Trophoblast cell (in vitro differentiated cells and primary cell): Measurements from ENCODE around the gene AKR1C2.
"Not testable (repeated sequence)": the region's sequence is repeated elsewhere in the genome, so short reads cannot be mapped to it uniquely, and the experiment has no call there.

ENCODE experiments used
- DNase-seq, 2 donors: peaks; one replicate each; pipeline ENCODE4 v3.0.0-alpha.2; 2016
- H2AFZ ChIP-seq: 2 replicates; pipeline ENCODE4 v1.6.1; 2013; ENCODE audit warnings: low read length, moderate library complexity, mild to moderate bottlenecking; ENCODE audit not compliant: insufficient read depth, poor library complexity
- H2AK5ac ChIP-seq: 2 replicates; pipeline ENCODE4 v1.6.1; 2013; ENCODE audit warnings: mild to moderate bottlenecking, low read length
- H2BK120ac ChIP-seq: 2 replicates; pipeline ENCODE4 v1.6.1; 2013; ENCODE audit warnings: low read length, mild to moderate bottlenecking, moderate library complexity; ENCODE audit not compliant: insufficient read depth, poor library complexity
- H2BK12ac ChIP-seq: 2 replicates; pipeline ENCODE4 v1.6.1; 2013; ENCODE audit warnings: mild to moderate bottlenecking, low read length, moderate library complexity
- H2BK5ac ChIP-seq: 2 replicates; pipeline ENCODE4 v1.6.1; 2013; ENCODE audit warnings: low read length, low read depth, moderate library complexity, mild to moderate bottlenecking; ENCODE audit not compliant: poor library complexity
- H3K14ac ChIP-seq: 2 replicates; pipeline ENCODE4 v1.6.1; 2013; ENCODE audit warnings: mild to moderate bottlenecking, low read length
- H3K18ac ChIP-seq: 2 replicates; pipeline ENCODE4 v1.6.1; 2013; ENCODE audit warnings: mild to moderate bottlenecking, low read length
- H3K23ac ChIP-seq: 2 replicates; pipeline ENCODE4 v1.6.1; 2013; ENCODE audit warnings: low read length
- H3K27ac ChIP-seq: 2 replicates; pipeline ENCODE4 v1.5.1; 2013; ENCODE audit warnings: low read depth, mild to moderate bottlenecking, inconsistent platforms, low read length, moderate library complexity
- H3K27me3 ChIP-seq: 2 replicates; pipeline ENCODE4 v1.6.1; 2013; ENCODE audit warnings: inconsistent platforms, mild to moderate bottlenecking, low read length, moderate library complexity; ENCODE audit not compliant: insufficient read depth
- H3K36me3 ChIP-seq, 2 experiments: 1 replicate in 1 of 2; 2 replicates in 1 of 2; pipeline ENCODE4 v1.6.1; 2013; ENCODE audit warnings: low read length in 2 of 2, mild to moderate bottlenecking in 2 of 2, moderate library complexity in 1 of 2; ENCODE audit not compliant: insufficient read depth in 2 of 2, control insufficient read depth in 1 of 2
- H3K4ac ChIP-seq: 2 replicates; pipeline ENCODE4 v1.6.1; 2013; ENCODE audit warnings: low read depth, mild to moderate bottlenecking, low read length, moderate library complexity
- H3K4me1 ChIP-seq, 2 experiments: 1 replicate in 1 of 2; 2 replicates in 1 of 2; pipeline ENCODE4 v1.6.1; 2013; ENCODE audit warnings: low read length in 2 of 2, mild to moderate bottlenecking in 2 of 2, moderate library complexity in 1 of 2; ENCODE audit not compliant: insufficient read depth in 2 of 2, control insufficient read depth in 1 of 2
- H3K4me2 ChIP-seq: 2 replicates; pipeline ENCODE4 v1.6.1; 2013; ENCODE audit warnings: inconsistent platforms, mild to moderate bottlenecking, low read length, moderate library complexity
- H3K4me3 ChIP-seq: 2 replicates; pipeline ENCODE4 v1.5.1; 2013; ENCODE audit warnings: mild to moderate bottlenecking, low read depth, low read length, inconsistent platforms
- H3K79me1 ChIP-seq: one replicate; pipeline ENCODE4 v1.6.1; 2013; ENCODE audit warnings: low read length
- H3K79me2 ChIP-seq: 2 replicates; pipeline ENCODE4 v1.6.1; 2013; ENCODE audit warnings: low read length, mild to moderate bottlenecking; ENCODE audit not compliant: control insufficient read depth, insufficient read depth, poor library complexity
- H3K9ac ChIP-seq: 2 replicates; pipeline ENCODE4 v1.6.1; 2013; ENCODE audit warnings: mild to moderate bottlenecking, low read length
- H3K9me3 ChIP-seq: 2 replicates; pipeline ENCODE4 v1.6.1; 2013; ENCODE audit warnings: low read depth, mild to moderate bottlenecking, control low read depth, inconsistent platforms, low read length; ENCODE audit not compliant: insufficient read depth
- H4K12ac ChIP-seq: 2 replicates; pipeline ENCODE4 v1.6.1; 2013; ENCODE audit warnings: low read depth, mild to moderate bottlenecking, low read length, moderate library complexity
- H4K8ac ChIP-seq: 2 replicates; pipeline ENCODE4 v1.6.1; 2013; ENCODE audit warnings: low read depth, mild to moderate bottlenecking, low read length, moderate library complexity
- H4K91ac ChIP-seq: one replicate; pipeline ENCODE4 v1.6.1; 2013; ENCODE audit warnings: low read depth, mild to moderate bottlenecking, low read length, moderate library complexity
- WGBS: extraction: QIAGEN DNeasy Blood & Tissue Kit; methylation state at CpG from one replicate; pipeline ENCODE4 v1.1.7; 2013; ENCODE audit warnings: missing lambda C conversion rate; ENCODE audit not compliant: insufficient read length, insufficient coverage; ENCODE audit errors: extremely low coverage; 5-methylcytosine and 5-hydroxymethylcytosine counted together

The AKR1C2 gene

GRCh38 chr10:4951512-4952162 lies 52.0 kb downstream of the AKR1C2 start:
- no CpG with 5 or more reads among the region's 5 CpGs for WGBS
- H3K9me3 ChIP-seq, H2AFZ ChIP-seq: not testable (repeated sequence)

GRCh38 chr10:4947635-4948596 lies 55.7 kb downstream of the AKR1C2 start:
- Histone ChIP-seq H2AFZ (no peak overlapping the region), H3K23ac (no peak overlapping the region), H2AK5ac (no peak overlapping the region), H3K36me3 (no peaks in the 10 kb centered on the region), H4K8ac (no peak overlapping the region), H3K79me1 (no peaks in the 10 kb centered on the region), H4K91ac (no peak overlapping the region), H3K4me3 (no peak overlapping the region), H2BK12ac (no peak overlapping the region), H3K18ac (no peak overlapping the region), H3K27me3 (no peaks in the 10 kb centered on the region), H3K27ac (no peak overlapping the region), H3K4ac (no peak overlapping the region), H3K9me3 (no peaks in the 10 kb centered on the region), H3K4me1 (peaks cover 0 to 8% of the 10 kb centered on the region in 2 experiments), H3K14ac (no peak overlapping the region), H4K12ac (no peak overlapping the region), H3K4me2 (no peak overlapping the region), H3K9ac (no peak overlapping the region), H2BK120ac (no peak overlapping the region), H2BK5ac (no peak overlapping the region), H3K79me2 (no peaks in the 10 kb centered on the region)
- DNase-seq: peak in 1 of 2 donors; percentile 23
- WGBS: no CpG with 5 or more reads among the region's 5 CpGs

More at GRCh38 chr10:4951512-4952162, 52.0 kb downstream of the AKR1C2 start:
- not testable (repeated sequence) for H3K79me1 ChIP-seq, H3K9ac ChIP-seq, H2AK5ac ChIP-seq, H2BK120ac ChIP-seq, H3K4me1 ChIP-seq, DNase-seq, H2BK5ac ChIP-seq, H3K18ac ChIP-seq, H3K14ac ChIP-seq, H3K27ac ChIP-seq, H3K36me3 ChIP-seq, H4K91ac ChIP-seq, H3K27me3 ChIP-seq, H3K79me2 ChIP-seq, H3K4me3 ChIP-seq, H3K4me2 ChIP-seq, H4K8ac ChIP-seq, H2BK12ac ChIP-seq, H4K12ac ChIP-seq, H3K4ac ChIP-seq, H3K23ac ChIP-seq

- H3K79me2 ChIP-seq: no peaks in the 10 kb centered on the region
- peaks cover 0 to 8% of the 10 kb centered on the region in 2 experiments for H3K4me1 ChIP-seq
- no peak overlapping the region for H3K4me2 ChIP-seq
- H3K27ac ChIP-seq: no peak overlapping the region
- H4K91ac ChIP-seq: no peak overlapping the region
- no peak overlapping the region for H3K18ac ChIP-seq
- DNase-seq: no peak
- no peaks in the 10 kb centered on the region for H3K79me1 ChIP-seq
- H3K36me3 ChIP-seq: no peaks in the 10 kb centered on the region
- H3K27me3 ChIP-seq: no peaks in the 10 kb centered on the region
- H3K14ac ChIP-seq: no peak overlapping the region
- H3K4ac ChIP-seq: no peak overlapping the region
- no peaks in the 10 kb centered on the region for H3K9me3 ChIP-seq
- no peak overlapping the region for H3K23ac ChIP-seq
- no peak overlapping the region for H2BK5ac ChIP-seq
- no peak overlapping the region for H2AK5ac ChIP-seq
- no peak overlapping the region for H2AFZ ChIP-seq
- no peak overlapping the region for H4K8ac ChIP-seq
- no peak overlapping the region for H4K12ac ChIP-seq
- no peak overlapping the region for H2BK12ac ChIP-seq
- H3K9ac ChIP-seq: no peak overlapping the region
- H3K4me3 ChIP-seq: no peak overlapping the region
- H2BK120ac ChIP-seq: no peak overlapping the region
These were observed 56.5 kb downstream of the AKR1C2 start for GRCh38 chr10:4947039-4947634.

GRCh38 chr10:4945766-4946717 lies 57.6 kb downstream of the AKR1C2 start:
- H3K79me1 ChIP-seq: no peaks in the 10 kb centered on the region
- no peak overlapping the region for H3K14ac ChIP-seq
- no peak overlapping the region for H4K12ac ChIP-seq
- no peak overlapping the region for H3K4me3 ChIP-seq
- H3K27ac ChIP-seq: no peak overlapping the region
- H3K18ac ChIP-seq: no peak overlapping the region
- no peak overlapping the region for H2BK12ac ChIP-seq
- no peak for DNase-seq
- WGBS: no CpG with 5 or more reads among the region's 2 CpGs
- H3K4me1 ChIP-seq: peaks cover 0 to 6% of the 10 kb centered on the region in 2 experiments
- H3K36me3 ChIP-seq: no peaks in the 10 kb centered on the region
- H2AFZ ChIP-seq: no peak overlapping the region
- H4K91ac ChIP-seq: no peak overlapping the region
- no peak overlapping the region for H3K4me2 ChIP-seq
- H3K9me3 ChIP-seq: no peaks in the 10 kb centered on the region
- H3K23ac ChIP-seq: no peak overlapping the region
- H3K27me3 ChIP-seq: no peaks in the 10 kb centered on the region
- no peak overlapping the region for H2BK120ac ChIP-seq
- H4K8ac ChIP-seq: no peak overlapping the region
- H3K4ac ChIP-seq: no peak overlapping the region
- H3K9ac ChIP-seq: no peak overlapping the region
- H3K79me2 ChIP-seq: no peaks in the 10 kb centered on the region
- H2BK5ac ChIP-seq: no peak overlapping the region
- H2AK5ac ChIP-seq: no peak overlapping the region
